HG02678 (cell line): ENCODE data around the gene ABHD16A.

Experiments used
- ATAC-seq: cut with Tn5 transposase; IDR thresholded peaks from one replicate; pipeline ENCODE4 v1.9.1; 2021; ENCODE audit warnings: mild to moderate bottlenecking, moderate library complexity; ENCODE audit not compliant: unreplicated experiment

Gene ABHD16A

GRCh38 chr6:31663126-31663960, 39.8 kb downstream of the ABHD16A start:
- ATAC-seq = no peak

DNA sequence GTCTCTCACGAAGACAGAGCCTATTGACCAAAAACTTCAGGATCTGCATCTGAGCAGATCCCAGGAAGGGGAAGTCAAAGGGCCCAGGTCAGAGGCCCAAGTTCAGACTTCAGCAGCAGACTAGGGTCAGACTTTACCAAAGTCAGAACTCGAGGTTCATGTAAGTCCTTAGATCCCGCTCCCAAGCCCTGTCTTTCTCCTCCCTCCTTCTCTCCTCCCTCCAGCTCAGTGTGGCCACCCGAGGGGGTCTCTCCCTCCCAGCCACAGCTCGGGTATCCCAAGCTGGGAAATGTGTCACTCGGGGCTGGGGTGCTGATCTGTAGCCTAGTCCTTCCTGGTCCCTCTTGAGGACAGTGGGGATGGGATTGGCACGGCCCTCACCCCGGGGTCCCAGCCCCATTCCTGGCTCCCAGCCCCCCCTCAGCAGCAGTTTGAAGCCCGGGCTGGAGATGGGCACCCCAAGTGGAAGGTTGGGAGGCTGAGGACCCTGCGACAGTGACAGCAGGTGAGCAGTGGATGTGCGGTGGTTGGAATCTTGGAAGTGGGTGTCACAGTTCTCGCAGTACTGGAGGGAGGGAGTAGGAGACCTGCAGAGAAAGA, 40.9 kb downstream of the ABHD16A start:
- ATAC-seq = no peak

- ATAC-seq = no peak
Measured at GRCh38 chr6:31661262-31662123, 41.6 kb downstream of the ABHD16A start.

DNA sequence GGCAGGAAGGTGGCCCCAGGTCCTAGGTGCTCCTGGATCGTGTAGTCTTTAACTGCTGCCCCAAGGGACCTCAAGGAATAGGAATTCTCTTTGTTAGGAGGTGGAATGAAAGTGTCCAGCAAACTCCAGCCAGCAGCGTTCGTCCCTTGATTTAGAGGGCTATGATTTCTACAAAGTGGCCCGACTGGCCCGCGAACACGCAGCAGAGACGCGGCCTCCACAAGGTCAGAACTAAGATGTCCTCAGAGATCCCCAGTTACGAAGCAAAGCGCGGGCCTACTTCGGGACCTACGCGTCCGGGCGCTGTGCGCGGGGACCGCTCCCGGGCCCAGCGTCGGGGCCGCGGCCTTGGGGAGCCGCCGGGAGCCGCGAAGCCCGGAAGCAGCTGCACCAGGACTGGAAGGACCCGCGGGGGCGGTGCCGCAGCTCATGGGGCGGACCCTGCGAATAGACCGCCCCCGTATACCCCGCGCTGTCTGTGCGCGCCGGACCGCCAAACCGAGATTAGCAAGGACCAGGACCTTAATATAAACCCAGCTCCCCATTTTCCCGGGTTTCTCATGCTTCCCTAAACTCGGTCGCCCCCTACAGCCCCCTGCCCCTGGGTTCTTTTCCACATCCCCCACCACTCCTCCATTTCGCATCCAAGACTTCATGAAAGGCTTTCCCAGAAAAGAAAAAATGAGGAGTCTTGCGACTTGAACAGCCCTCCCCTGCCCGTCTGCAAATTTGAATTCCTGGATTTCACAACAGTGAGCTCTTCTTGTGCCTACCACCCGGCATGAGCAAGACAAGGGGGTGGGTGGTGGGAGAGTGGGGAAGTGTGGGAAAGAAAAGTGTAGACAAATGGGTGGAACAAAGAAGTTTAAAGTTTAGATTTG, 42.5 kb downstream of the ABHD16A start, which contains the start of gene C6orf47:
Gene C6orf47, minus strand, starts transcription at position 398 of the 881 bp plus-strand sequence. CDS start 831 bp downstream, outside the sequence.
- ATAC-seq = peak; percentile 61

DNA sequence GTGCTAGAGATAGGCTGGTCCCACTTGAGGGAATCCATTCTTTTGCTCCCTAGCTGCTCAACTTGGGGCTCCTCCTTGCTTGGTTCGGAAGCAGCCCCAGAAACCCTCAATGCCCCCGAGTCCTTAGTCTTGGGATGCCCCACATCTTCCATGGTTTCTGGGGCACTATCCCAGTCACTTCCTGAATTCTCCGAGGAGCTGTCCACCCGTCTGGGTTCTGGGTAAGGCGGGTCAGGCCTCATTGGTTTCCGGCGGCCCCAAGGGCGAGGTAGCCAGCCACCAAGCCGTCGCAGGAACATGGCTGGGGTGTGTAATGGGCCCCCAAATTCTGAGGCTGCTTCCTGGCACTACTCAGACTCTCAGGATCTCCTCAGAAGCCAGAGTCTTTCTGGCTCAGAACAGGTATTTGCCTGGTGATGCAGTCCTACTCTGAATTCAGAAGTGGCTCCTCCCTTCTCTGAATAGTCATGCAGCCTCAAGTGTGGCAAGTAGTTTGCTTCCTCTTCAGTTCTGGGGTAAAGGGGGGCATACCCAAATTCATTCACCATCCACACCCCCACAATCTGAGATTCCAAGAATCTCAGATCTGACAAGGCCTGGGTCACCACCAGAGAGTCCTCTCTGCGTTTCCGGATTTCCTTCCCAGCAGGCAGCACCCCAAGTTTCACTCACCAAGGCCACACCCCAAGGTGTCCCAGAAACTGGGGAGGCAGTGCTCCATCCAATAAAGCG, 43.3 kb downstream of the ABHD16A start:
- ATAC-seq = no peak

DNA sequence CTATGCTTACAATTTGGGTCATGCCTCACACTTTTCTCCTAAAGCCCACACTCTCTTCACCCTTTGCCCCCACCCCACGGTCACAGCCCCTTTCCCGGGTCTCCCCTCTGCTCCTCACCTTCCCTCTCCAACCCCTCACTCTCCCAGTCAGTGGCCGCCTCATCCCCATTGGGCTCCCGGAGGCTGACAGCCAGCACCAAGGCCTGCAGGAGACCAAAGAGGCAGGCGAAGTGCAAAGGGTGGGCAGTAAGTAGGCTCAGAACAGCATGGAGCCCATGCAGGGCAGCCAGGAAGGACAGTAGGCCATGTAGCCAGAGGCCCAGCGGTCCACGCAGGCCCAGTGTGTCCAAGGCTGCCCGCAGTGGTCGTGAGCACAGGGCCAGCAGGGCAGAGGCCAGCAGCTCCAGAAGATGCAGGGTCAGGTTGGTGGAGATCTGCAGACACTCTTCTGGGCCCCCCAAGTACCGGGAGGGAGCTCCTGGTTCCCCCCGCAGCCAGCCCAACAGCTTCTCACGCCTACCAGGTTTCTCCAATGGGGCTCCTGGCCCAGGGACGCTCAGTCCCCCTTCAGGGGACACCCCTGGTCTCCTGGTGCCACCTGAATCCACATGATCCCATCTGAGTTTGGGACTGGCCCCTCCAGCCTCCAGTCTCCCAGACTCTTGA, 44.0 kb downstream of the ABHD16A start:
- ATAC-seq = no peak

GRCh38 chr6:31658158-31658688, 44.9 kb downstream of the ABHD16A start:
- ATAC-seq = no peak

DNA sequence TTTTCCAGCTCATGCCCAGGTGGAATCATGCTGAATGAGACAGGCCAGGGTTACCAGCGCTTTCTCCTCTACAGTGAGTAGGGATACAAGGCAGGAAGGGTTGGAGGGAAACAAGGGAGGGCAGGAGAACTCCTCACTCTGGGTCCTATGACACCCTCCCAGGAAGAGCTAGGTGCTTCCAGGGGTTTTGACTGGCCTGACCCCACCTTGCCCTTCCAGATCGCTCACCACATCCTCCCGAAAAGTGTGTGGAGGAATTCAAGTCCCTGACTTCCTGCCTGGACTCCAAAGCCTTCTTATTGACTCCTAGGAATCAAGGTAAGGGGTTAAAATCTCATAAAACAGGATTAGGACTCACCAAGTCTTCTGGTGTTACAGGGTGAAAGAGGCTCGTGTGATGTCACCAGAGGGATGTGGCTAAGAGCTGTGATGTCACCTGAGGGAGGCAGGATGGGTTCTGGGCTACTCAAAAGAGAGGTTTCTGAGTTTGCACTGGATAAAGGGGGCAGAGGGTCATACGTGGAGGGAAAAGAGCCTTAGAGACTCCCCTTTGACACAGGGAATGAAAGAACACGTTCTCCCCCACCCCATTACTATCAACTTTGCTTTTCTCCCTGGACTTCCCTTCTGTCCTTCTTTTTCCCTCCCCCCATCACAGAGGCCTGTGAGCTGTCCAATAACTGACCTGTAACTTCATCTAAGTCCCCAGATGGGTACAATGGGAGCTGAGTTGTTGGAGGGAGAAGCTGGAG, 45.5 kb downstream of the ABHD16A start:
- ATAC-seq = no peak

- ATAC-seq = no peak
Measured at GRCh38 chr6:31655349-31656237, 47.5 kb downstream of the ABHD16A start, which contains the start of gene APOM. APOM (plus strand) TSS chr6:31655894; CDS start chr6:31655967, 73 bp downstream.

GRCh38 chr6:31654574-31655348, 48.4 kb downstream of the ABHD16A start:
- ATAC-seq = no peak

DNA sequence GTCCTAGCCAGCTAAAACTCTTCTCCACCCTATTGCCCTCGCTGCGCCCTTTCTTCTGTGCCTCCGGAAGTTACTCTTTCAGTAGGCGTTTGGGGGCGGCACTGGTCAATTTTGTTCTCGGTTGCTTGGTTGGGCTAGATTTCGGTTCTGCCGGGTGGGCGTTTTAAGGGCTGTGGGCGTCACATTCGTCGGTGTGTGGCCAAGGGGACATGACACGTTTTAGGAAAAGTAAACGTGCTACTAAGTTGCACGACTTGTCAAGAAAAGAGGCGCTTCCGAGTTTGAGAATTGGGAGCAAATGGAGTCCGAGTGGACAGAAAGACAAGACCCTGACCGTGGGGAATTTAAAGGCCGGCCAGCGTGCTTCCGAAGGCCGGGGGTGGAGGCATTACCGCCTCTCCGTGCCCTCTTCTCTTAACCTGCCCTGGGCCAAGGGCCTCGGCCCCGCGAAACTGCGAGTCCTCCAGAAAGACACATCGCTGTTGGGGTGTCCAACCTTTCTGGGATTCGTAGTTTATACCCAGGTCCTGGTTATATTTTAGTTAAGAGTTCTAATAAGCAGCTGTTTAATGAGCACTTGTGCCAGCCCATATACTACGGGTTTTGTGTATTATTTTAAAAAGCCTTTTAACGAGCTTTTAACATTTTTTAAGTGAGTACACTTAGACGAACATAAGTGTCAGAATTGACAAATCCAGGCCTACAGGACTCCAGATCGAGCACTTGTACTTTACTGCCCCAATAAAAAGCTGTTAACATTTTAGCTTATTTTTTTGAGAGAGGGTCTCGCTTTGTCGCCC, 50.0 kb downstream of the ABHD16A start:
- ATAC-seq = peak; percentile 61

DNA sequence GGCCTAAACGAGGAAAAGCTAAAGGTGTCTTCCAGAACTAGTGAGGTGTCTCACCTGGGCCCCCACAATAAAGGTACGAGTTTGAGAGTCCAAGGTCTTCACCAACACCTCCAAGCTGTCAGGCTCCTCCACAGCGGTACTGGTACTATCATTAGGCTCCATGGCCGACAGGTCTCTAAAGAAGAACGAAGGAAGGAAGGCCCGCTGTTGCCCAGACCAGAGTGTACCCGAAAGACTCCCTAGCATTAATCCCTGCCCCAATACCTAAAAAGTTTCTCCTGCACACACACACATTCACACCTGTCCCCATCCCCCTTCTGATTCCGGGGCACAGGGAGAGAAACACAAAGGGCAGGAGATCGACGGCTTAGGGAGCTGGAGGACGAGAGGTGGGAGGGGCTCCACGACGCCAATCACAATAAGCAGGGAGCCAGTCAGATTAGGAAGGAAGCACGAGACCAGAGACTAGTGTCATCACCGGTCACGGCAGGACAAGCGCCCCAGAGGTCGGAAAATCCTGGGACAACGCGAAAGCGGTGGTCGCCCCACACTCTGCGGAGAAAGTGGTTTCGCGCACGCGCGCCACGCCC, 51.4 kb downstream of the ABHD16A start:
- peak; percentile 25 for ATAC-seq

- ATAC-seq = no peak
Measured at GRCh38 chr6:31645325-31645724, 57.8 kb downstream of the ABHD16A start.

DNA sequence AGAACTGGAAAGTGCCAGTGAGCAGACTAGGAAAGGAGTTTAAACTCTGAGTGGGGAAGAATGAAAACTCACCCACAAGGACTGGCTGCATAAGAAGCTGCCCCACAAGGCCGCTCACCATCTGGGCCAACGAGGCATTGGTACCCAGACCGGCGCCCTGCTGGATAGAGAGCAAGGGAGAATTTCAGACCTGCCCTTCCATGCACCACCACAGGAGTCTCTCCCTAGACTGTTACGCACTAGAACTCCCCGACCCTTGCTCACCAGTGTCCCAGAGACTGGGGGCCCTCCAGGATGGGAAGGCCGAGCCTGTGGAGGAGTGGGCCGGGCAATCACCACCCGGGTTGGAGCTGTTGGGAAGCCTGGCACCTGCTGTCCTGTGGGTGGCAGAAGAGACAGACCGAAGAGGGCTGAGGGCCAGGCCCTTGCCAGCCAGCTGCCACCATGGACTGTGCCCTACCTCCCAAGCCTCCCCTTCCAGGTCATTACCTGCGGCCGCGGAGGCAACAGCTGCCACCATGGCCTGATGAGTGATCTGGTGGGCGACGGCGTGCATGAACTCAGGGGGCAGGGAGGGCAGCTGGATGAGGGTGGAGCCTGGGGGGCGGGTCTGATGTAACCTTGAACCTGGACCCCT, 59.2 kb downstream of the ABHD16A start:
- no peak for ATAC-seq
